ENCODE data around the gene CCDC71. TPM values are rescaled to one million over a fixed set of nuclear protein-coding genes. Genes with fewer than 3 reads are reported as not detected.

The CCDC71 gene
- total and polyA plus RNA-seq, 2 donors (not counting 3 experiments of a cell fraction or from before 2014, with no cell fraction given), result 23.5 to 41.6 TPM

DNA sequence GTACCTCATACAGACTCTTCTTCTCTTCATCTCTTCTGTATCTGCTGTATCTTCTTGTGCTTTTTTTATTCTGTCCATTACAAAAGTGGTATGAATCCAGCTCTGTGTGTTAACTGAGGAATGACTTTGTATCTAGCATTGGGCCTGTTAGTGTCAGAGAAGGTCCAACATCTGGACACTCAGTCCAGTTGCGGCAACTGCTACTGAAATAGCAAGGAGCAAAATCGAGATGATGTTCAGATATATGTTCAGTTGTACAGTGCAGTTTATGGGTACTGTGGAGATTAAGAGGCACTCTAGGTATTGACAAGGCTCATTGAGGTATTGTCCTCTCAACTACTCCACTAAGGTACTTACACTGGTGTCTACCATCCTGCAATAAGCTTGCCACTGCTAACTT lies 47.9 kb upstream of the CCDC71 start:
- TF ChIP-seq FOS (IDR thresholded peaks at IDR 0.05; ENCODE audit: borderline replicate concordance, insufficient read depth, low read length) (no peak), GATA2 (IDR thresholded peaks at IDR 0.05; ENCODE audit: insufficient read depth, insufficient read length, low read depth, low read length) (no peak), POLR2AphosphoS5 (IDR thresholded peaks at IDR 0.05; ENCODE audit: insufficient read depth, low read depth, low read length) (no peak), MYC (IDR thresholded peaks at IDR 0.05; ENCODE audit: low read depth, low read length) (no peak), JUN (IDR thresholded peaks at IDR 0.05; ENCODE audit: borderline replicate concordance, insufficient read depth, insufficient read length, low read depth) (no peak), POLR2A (IDR thresholded peaks at IDR 0.05; ENCODE audit: low read depth, low read length) (no peak), EZH2 (IDR thresholded peaks at IDR 0.05; ENCODE audit: borderline replicate concordance, low read depth, low read length, severe bottlenecking) (no peak)
- TF ChIP-seq, protein P1, sequence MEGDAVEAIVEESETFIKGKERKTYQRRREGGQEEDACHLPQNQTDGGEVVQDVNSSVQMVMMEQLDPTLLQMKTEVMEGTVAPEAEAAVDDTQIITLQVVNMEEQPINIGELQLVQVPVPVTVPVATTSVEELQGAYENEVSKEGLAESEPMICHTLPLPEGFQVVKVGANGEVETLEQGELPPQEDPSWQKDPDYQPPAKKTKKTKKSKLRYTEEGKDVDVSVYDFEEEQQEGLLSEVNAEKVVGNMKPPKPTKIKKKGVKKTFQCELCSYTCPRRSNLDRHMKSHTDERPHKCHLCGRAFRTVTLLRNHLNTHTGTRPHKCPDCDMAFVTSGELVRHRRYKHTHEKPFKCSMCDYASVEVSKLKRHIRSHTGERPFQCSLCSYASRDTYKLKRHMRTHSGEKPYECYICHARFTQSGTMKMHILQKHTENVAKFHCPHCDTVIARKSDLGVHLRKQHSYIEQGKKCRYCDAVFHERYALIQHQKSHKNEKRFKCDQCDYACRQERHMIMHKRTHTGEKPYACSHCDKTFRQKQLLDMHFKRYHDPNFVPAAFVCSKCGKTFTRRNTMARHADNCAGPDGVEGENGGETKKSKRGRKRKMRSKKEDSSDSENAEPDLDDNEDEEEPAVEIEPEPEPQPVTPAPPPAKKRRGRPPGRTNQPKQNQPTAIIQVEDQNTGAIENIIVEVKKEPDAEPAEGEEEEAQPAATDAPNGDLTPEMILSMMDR (IDR thresholded peaks at IDR 0.05; ENCODE audit: extremely low read depth in 1 of 2, insufficient read depth in 1 of 2, low read depth in 1 of 2, low read length in 2 of 2), result no peak
- TF ChIP-seq, protein P2, sequence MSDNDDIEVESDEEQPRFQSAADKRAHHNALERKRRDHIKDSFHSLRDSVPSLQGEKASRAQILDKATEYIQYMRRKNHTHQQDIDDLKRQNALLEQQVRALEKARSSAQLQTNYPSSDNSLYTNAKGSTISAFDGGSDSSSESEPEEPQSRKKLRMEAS (IDR thresholded peaks at IDR 0.05; ENCODE audit: insufficient read depth, insufficient read length), result no peak
- dilution Hi-C loops (cut with MboI; ENCODE audit: extremely low pct_ligation_motif_present, low sequenced_read_pairs), result no loop called here
- CTCF ChIA-PET, result no interaction called here
- FAIRE-seq (no peak), DNase-seq (ENCODE audit: low read depth, low spot score) (no peak)
- Histone ChIP-seq H4K20me1 (replicated peaks; ENCODE audit: control insufficient read depth, extremely low read depth, insufficient read depth, low read length) (no peaks in the 10 kb centered on the region), H3K4me2 (ENCODE audit: insufficient read depth, low read length) (no peak overlapping the region), H3K4me3 (replicated peaks in 1 of 3; ENCODE audit: insufficient read depth in 1 of 3, low read depth in 1 of 3, low read length in 3 of 3) (no peak overlapping the region), H3K36me3 (ENCODE audit: control insufficient read depth in 2 of 2, extremely low read depth in 1 of 2, insufficient read depth in 2 of 2, low read length in 2 of 2) (no peaks in the 10 kb centered on the region), H3K4me1 (ENCODE audit: control insufficient read depth, extremely low read depth, insufficient read depth, low read length) (peaks cover 4% of the 10 kb centered on the region), H3K9me1 (replicated peaks; ENCODE audit: control insufficient read depth, extremely low read depth, insufficient read depth, low read length) (no peaks in the 10 kb centered on the region), H2AFZ (ENCODE audit: low read depth, low read length) (no peak overlapping the region), H3K27ac (ENCODE audit: insufficient read depth, low read depth, low read length) (no peak overlapping the region), H3K79me2 (ENCODE audit: control insufficient read depth, insufficient read depth, low read length) (no peaks in the 10 kb centered on the region), H3K9me3 (replicated peaks; ENCODE audit: control insufficient read depth, insufficient read depth, low read length) (no peaks in the 10 kb centered on the region), H3K9ac (replicated peaks; ENCODE audit: extremely low read depth, insufficient read depth, low read length) (no peak overlapping the region), H3K27me3 (ENCODE audit: control insufficient read depth in 2 of 2, insufficient read depth in 2 of 2, low read length in 2 of 2) (no peaks in the 10 kb centered on the region)
- POLR2A ChIA-PET, result no interaction called here
- no TSS peak for BruUV-seq (replicated peaks)
- intact Hi-C loops (cut with micrococcal nuclease), result no loop called here
